ENCODE results near the gene FKBP2. TPM values are rescaled to one million over a fixed set of nuclear protein-coding genes. Genes with fewer than 3 reads are reported as not detected.

Gene FKBP2
- total RNA-seq (2014; rRNA removed; shearing (Covaris generic)): 62.0 and 63.8 TPM in 2 replicates

GRCh38 chr11:64240435-64241240 is at the start of gene FKBP2:
FKBP2 (plus strand) TSS chr11:64241095; CDS start chr11:64242388, 1,293 bp downstream.
- H3K36me3 ChIP-seq (replicated peaks; ENCODE audit: control insufficient read depth, insufficient read depth, low read length): peaks cover 18% of the 10 kb centered on the region
- H3K27me3 ChIP-seq (ENCODE audit: control insufficient read depth, insufficient read depth, low read length): no peaks in the 10 kb centered on the region
- peak; percentile 100 for DNase-seq
- peak within 1 kb of the TSS; percentile 94 for H3K4me3 ChIP-seq (ENCODE audit: insufficient read depth, low read depth, low read length)

- H3K36me3 ChIP-seq (replicated peaks; ENCODE audit: control insufficient read depth, insufficient read depth, low read length): peaks cover 45% of the 10 kb centered on the region
Observed at GRCh38 chr11:64192434-64192833, 48.5 kb upstream of the FKBP2 start.

DNA sequence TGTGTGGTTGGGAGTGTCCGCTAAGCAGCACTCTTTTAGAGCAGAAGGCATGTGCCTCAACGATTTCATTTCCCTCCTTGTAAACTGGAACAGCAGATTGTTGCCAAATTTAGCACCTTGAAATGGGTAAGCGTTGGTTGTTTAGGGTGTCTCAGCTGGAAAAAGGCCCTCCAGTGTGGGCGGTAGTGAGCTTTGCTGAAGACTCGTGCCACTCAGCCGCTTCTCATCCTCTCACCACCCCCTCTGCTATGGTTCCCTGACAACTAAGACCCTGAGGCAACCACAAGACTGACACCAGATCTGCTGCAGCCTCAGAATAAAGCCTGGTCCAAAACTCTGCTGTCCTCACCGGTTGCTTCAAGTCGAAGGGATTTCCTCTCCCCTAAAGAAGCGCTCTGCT is 44.3 kb upstream of the FKBP2 start:
- Histone ChIP-seq H3K4me3 (ENCODE audit: insufficient read depth, low read depth, low read length) (no peak overlapping the region), H3K36me3 (replicated peaks; ENCODE audit: control insufficient read depth, insufficient read depth, low read length) (peaks cover 65% of the 10 kb centered on the region), H3K27me3 (ENCODE audit: control insufficient read depth, insufficient read depth, low read length) (no peaks in the 10 kb centered on the region)
- DNase-seq: no peak

More at GRCh38 chr11:64192434-64192833, 48.5 kb upstream of the FKBP2 start:
- Histone ChIP-seq H3K27me3 (ENCODE audit: control insufficient read depth, insufficient read depth, low read length) (no peaks in the 10 kb centered on the region), H3K4me3 (ENCODE audit: insufficient read depth, low read depth, low read length) (no peak overlapping the region)
- no peak for DNase-seq

DNA sequence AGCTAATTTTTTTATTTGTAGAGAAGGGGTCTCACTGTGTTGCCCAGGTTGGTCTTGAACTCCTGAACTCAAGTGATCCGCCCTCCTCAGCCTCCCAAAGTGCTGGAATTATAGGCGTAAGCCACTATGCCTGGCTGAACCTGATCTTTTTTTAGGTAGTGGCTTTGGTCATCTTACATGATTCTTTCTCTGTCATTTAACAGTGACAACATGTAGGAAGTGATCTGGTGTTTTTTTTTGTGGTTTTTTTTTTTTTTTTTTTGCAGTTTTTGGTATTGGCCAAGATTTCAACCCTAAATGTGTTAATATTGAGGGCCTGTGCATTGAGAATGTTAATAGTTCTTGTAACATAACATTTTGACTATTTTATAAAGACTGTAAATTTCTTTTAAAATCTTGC is 42.4 kb upstream of the FKBP2 start:
- Histone ChIP-seq H3K4me3 (ENCODE audit: insufficient read depth, low read depth, low read length) (no peak overlapping the region), H3K36me3 (replicated peaks; ENCODE audit: control insufficient read depth, insufficient read depth, low read length) (peaks cover 70% of the 10 kb centered on the region), H3K27me3 (ENCODE audit: control insufficient read depth, insufficient read depth, low read length) (no peaks in the 10 kb centered on the region)
- no peak for DNase-seq

- Histone ChIP-seq H3K4me3 (ENCODE audit: insufficient read depth, low read depth, low read length) (no peak overlapping the region), H3K36me3 (replicated peaks; ENCODE audit: control insufficient read depth, insufficient read depth, low read length) (peaks cover 55% of the 10 kb centered on the region), H3K27me3 (ENCODE audit: control insufficient read depth, insufficient read depth, low read length) (no peaks in the 10 kb centered on the region)
- no peak for DNase-seq
Observed at GRCh38 chr11:64201543-64201942, 39.4 kb upstream of the FKBP2 start.

- no peak for DNase-seq
- no peak overlapping the region for H3K4me3 ChIP-seq (ENCODE audit: insufficient read depth, low read depth, low read length)
- no peaks in the 10 kb centered on the region for H3K27me3 ChIP-seq (ENCODE audit: control insufficient read depth, insufficient read depth, low read length)
- H3K36me3 ChIP-seq (replicated peaks; ENCODE audit: control insufficient read depth, insufficient read depth, low read length): peaks cover 42% of the 10 kb centered on the region
Observed at GRCh38 chr11:64202992-64203391, 37.9 kb upstream of the FKBP2 start.

DNA sequence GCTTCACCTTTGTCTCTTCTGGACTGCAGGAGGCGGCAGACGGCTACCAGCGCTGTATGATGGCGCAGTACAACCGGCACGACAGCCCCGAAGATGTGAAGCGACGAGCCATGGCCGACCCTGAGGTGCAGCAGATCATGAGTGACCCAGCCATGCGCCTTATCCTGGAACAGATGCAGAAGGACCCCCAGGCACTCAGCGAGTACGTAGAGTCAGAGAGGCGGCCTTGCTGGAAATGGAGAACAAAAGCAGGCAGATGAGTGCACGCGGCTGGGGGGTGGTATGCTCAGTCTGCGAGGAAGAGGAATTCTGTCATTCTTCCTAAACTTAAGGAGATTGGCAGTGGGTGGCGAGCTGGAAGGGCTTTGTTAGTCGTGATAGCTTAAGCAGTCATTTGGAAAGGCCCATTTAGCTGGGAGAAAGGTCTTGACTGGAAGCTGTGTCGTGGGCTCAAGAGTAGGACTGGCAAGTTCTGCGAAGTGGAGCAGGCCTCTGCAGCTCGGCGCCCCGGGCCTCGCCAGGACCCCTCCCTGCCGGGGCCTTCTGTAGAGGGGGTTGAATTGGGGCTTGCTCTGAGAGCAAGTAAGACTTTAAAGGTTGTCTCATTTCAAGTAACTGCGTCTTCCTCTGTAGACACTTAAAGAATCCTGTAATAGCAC is 37.3 kb upstream of the FKBP2 start:
- H3K27me3 ChIP-seq (ENCODE audit: control insufficient read depth, insufficient read depth, low read length): no peaks in the 10 kb centered on the region
- peaks cover 38% of the 10 kb centered on the region for H3K36me3 ChIP-seq (replicated peaks; ENCODE audit: control insufficient read depth, insufficient read depth, low read length)
- DNase-seq: no peak
- H3K4me3 ChIP-seq (ENCODE audit: insufficient read depth, low read depth, low read length): no peak overlapping the region

GRCh38 chr11:64204080-64204440 is 36.8 kb upstream of the FKBP2 start:
- H3K36me3 ChIP-seq (replicated peaks; ENCODE audit: control insufficient read depth, insufficient read depth, low read length): peaks cover 38% of the 10 kb centered on the region
- H3K27me3 ChIP-seq (ENCODE audit: control insufficient read depth, insufficient read depth, low read length): no peaks in the 10 kb centered on the region
- H3K4me3 ChIP-seq (ENCODE audit: insufficient read depth, low read depth, low read length): no peak overlapping the region
- DNase-seq: peak; percentile 50

- H3K27me3 ChIP-seq (ENCODE audit: control insufficient read depth, insufficient read depth, low read length): no peaks in the 10 kb centered on the region
- peaks cover 38% of the 10 kb centered on the region for H3K36me3 ChIP-seq (replicated peaks; ENCODE audit: control insufficient read depth, insufficient read depth, low read length)
- no peak overlapping the region for H3K4me3 ChIP-seq (ENCODE audit: insufficient read depth, low read depth, low read length)
- DNase-seq: peak; percentile 96
Observed at GRCh38 chr11:64204464-64204989, 36.4 kb upstream of the FKBP2 start.

GRCh38 chr11:64206457-64207255 is 34.2 kb upstream of the FKBP2 start, which contains the start of gene FERMT3:
FERMT3 (plus strand) TSS chr11:64206721; CDS start chr11:64207365, 644 bp downstream.
- H3K4me3 ChIP-seq (ENCODE audit: insufficient read depth, low read depth, low read length): no peak within 1 kb of the TSS
- DNase-seq: peak; percentile 57
- H3K36me3 ChIP-seq (replicated peaks; ENCODE audit: control insufficient read depth, insufficient read depth, low read length): peaks cover 24% of the 10 kb centered on the region
- no peaks in the 10 kb centered on the region for H3K27me3 ChIP-seq (ENCODE audit: control insufficient read depth, insufficient read depth, low read length)

DNA sequence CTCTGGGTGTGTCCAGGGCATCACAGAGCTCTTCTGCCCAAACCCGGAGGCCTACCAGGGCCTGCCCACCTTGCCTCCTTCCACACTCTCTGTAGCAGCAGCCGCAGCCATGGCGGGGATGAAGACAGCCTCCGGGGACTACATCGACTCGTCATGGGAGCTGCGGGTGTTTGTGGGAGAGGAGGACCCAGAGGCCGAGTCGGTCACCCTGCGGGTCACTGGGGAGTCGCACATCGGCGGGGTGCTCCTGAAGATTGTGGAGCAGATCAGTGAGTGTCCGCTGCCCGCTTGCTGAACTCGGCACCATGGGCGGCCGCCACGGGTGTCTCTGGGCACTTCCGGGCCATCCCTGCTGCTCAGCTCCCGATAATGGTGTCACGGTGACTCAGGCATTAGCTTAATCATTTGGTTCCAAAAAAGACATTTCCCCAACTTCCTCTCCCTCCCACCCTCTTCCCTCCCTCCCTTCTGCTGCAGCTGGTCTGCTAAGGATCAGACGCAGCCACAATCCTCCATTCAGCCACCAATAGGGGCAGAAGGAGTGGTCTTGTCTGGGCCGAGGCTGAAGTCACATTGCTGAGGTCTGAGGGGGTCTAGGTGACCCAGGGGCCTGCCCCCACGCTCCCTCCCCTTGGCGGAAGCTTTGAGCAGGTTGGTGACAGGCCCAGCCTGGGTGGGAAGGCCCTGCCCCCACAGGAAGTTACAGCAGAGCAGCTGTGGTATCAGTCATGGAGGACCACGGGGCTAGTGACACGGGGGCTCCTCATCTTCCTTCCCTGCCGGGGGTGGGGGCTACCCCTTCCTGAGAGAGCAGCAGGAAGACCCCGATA is 33.4 kb upstream of the FKBP2 start:
- peak; percentile 52 for DNase-seq
- H3K27me3 ChIP-seq (ENCODE audit: control insufficient read depth, insufficient read depth, low read length): no peaks in the 10 kb centered on the region
- peaks cover 18% of the 10 kb centered on the region for H3K36me3 ChIP-seq (replicated peaks; ENCODE audit: control insufficient read depth, insufficient read depth, low read length)
- H3K4me3 ChIP-seq (ENCODE audit: insufficient read depth, low read depth, low read length): no peak overlapping the region

DNA sequence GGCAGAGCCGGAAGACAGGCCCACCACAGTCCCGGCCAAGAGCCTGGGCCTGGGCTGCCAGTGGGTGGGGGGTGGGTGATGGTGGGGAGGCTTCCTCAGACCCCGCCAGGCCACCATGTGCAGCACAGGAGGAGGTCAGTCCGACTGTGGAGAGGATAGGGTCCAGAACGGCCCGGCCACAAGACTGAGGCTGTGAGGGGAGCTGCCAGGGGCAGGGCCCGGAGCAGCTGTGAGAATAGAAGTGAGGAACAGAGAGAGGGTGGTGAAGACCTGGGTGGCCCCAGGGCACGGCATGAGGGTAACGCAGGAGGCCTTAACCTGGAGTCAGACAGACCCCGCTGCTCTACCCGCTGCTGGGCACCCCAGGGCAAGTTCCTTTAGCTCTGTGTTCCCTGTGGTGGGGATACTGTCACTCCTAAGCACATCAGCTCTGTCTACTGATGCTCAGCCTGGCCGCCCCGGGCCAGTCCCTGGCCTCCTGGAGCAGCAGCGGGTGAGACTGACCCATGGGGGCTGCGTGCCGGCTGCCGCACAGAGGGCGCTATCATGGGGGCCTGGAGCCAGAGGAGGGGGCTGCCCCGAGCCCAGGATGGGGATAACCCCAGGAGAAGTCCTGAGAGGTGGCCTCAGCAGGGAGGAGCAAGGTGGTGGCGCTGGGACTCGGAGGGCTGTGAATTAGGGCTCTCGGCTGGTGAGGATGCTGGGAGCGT is 32.7 kb upstream of the FKBP2 start:
- H3K4me3 ChIP-seq (ENCODE audit: insufficient read depth, low read depth, low read length): no peak overlapping the region
- peak; percentile 60 for DNase-seq
- H3K36me3 ChIP-seq (replicated peaks; ENCODE audit: control insufficient read depth, insufficient read depth, low read length): peaks cover 11% of the 10 kb centered on the region
- no peaks in the 10 kb centered on the region for H3K27me3 ChIP-seq (ENCODE audit: control insufficient read depth, insufficient read depth, low read length)

GRCh38 chr11:64208796-64209562 is 31.9 kb upstream of the FKBP2 start:
- Histone ChIP-seq H3K27me3 (ENCODE audit: control insufficient read depth, insufficient read depth, low read length) (no peaks in the 10 kb centered on the region), H3K4me3 (ENCODE audit: insufficient read depth, low read depth, low read length) (no peak overlapping the region), H3K36me3 (replicated peaks; ENCODE audit: control insufficient read depth, insufficient read depth, low read length) (peaks cover 10% of the 10 kb centered on the region)
- peak; percentile 58 for DNase-seq

All from H7 (cell line).